Tibial nerve (tissue), 4 donors: ENCODE measurements around the gene DLX4. TPM values are rescaled to one million over a fixed set of nuclear protein-coding genes. Genes with fewer than 3 reads are reported as not detected.

ENCODE experiments used
- DNase-seq, 2 donors: peaks; one replicate each; pipeline ENCODE4 v3.0.0-alpha.2; 2019; ENCODE audit warnings: low spot score in 2 of 2
- H3K27ac ChIP-seq, 4 donors: fragments of 200-600 bp; sonication (generic) in 3 of 4; one replicate each; pipeline ENCODE4 v1.5.1; 2017 to 2019; ENCODE audit warnings: mild to moderate bottlenecking in 1 of 4
- H3K27me3 ChIP-seq, 2 donors: fragments of 200-600 bp; sonication (generic) in 1 of 2; one replicate each; pipeline versions ENCODE4 v1.5.1 to v1.6.0; 2017 to 2019
- H3K36me3 ChIP-seq, 3 donors: fragments of 200-600 bp; sonication (generic); one replicate each; pipeline ENCODE4 v1.5.1; 2018 to 2019
- H3K4me1 ChIP-seq, 4 donors: fragments of 200-600 bp; sonication (generic) in 3 of 4; one replicate each; pipeline ENCODE4 v1.5.1; 2017 to 2019
- H3K4me3 ChIP-seq, 4 donors: fragments of 200-600 bp; sonication (generic) in 3 of 4; one replicate each; pipeline ENCODE4 v1.5.1; 2017 to 2019; ENCODE audit warnings: mild to moderate bottlenecking in 1 of 4, moderate library complexity in 1 of 4
- H3K9me3 ChIP-seq, 4 donors: fragments of 200-600 bp; sonication (generic) in 3 of 4; one replicate each; pipeline ENCODE4 v1.5.1; 2017 to 2019
- CTCF ChIP-seq, 5 experiments: fragments of 200-600 bp in 3 of 5; fragments of 450-650 bp in 2 of 5; sonication (generic) in 3 of 5; IDR thresholded peaks; one replicate each; pipeline ENCODE4 v1.5.1; 2016 to 2019; ENCODE audit warnings: antibody characterized with exemption in 5 of 5, mild to moderate bottlenecking in 3 of 5, moderate library complexity in 2 of 5
- EP300 ChIP-seq, 2 donors: sonication (generic); formaldehyde crosslinking; IDR thresholded peaks; one replicate each; pipeline ENCODE4 v1.6.1; 2017; ENCODE audit warnings: antibody characterized with exemption in 2 of 2, mild to moderate bottlenecking in 1 of 2
- POLR2A ChIP-seq, 2 donors: fragments of 450-650 bp; IDR thresholded peaks; one replicate each; pipeline ENCODE4 v1.6.1; 2017; ENCODE audit warnings: antibody characterized with exemption in 2 of 2, mild to moderate bottlenecking in 2 of 2, moderate library complexity in 2 of 2
- WGBS, 2 donors: methylation state at CpG; one replicate each; pipeline ENCODE4 v1.1.5; 2018; 5-methylcytosine and 5-hydroxymethylcytosine counted together
- total RNA-seq, 4 donors: library from RNA; depleted of rRNA; stranded (reverse); fragments of >200 nt; gene quantifications; one replicate each; pipeline ENCODE4 v1.1.0, GENCODE V29; 2016

The DLX4 gene
- total RNA-seq, 4 donors from 2014 or later: not detected

DNA sequence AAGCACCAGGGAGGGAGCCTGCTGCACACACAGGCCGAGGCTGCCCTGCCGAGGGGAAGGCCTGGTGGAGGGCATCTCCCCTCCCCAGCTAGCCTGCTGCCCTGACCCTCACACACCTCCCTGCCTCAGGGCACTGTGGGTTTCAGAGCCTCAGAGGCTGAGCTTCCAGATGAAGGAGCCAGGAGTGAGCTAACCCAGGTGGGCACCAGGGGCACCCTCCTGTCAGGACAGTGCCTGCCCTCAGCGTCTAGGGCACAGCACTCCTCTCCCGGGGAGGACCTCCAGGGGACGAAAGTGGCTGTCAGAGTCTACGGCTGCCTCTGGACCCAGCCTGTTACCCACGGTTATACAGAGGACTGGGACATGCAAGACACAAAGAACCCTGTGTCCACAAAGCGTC lies 22.8 kb upstream of the DLX4 start:
- Histone ChIP-seq H3K27ac (no peak overlapping the region), H3K4me3 (no peak overlapping the region), H3K36me3 (no peaks in the 10 kb centered on the region), H3K4me1 (no peaks in the 10 kb centered on the region), H3K27me3 (peaks cover 0 to 96% of the 10 kb centered on the region in 2 donors), H3K9me3 (no peaks in the 10 kb centered on the region)
- no peak for DNase-seq
- no peak for TF ChIP-seq POLR2A (IDR thresholded peaks at IDR 0.05)
- no peak for TF ChIP-seq EP300 (IDR thresholded peaks at IDR 0.05)
- TF ChIP-seq CTCF (IDR thresholded peaks at IDR 0.05): no peak
- 48 to 56% methylated on average over 6 to 8 of the region's 8 CpGs for WGBS, 2 donors

DNA sequence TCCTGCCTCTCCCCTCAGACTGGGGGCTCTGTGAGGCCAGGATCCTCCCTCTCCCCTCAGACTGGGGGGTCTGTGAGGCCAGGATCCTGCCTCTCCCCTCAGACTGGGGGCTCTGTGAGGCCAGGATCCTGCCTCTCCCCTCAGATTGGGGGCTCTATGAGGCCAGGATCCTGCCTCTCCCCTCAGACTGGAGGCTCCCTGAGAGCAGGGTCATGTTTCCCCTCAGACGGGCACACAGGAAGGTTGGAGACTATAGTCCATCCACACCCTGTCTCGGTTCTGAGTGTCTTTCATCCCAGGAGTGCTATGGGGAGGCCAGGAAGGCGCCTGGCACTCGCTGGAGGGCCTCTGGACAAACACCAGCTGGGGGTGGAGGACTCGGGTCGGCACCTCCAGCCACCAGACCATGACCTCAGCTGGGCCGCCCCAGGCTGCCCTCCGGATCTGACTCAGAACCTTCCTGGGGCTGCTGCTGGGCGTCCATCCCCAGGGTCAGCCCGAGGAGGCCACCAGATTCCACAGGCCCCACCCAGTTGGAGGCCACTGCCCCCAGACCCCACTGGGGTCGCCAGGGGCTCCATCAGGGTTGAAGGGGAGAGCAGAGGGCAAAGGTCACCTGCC lies 21.9 kb upstream of the DLX4 start:
- H3K9me3 ChIP-seq: no peaks in the 10 kb centered on the region
- no peak overlapping the region for H3K4me3 ChIP-seq
- no peaks in the 10 kb centered on the region for H3K36me3 ChIP-seq
- 57 to 70% methylated on average over 7 to 8 of the region's 11 CpGs for WGBS, 2 donors
- TF ChIP-seq EP300 (IDR thresholded peaks at IDR 0.05): no peak
- TF ChIP-seq CTCF (IDR thresholded peaks at IDR 0.05): no peak
- TF ChIP-seq POLR2A (IDR thresholded peaks at IDR 0.05): no peak
- peaks cover 0 to 96% of the 10 kb centered on the region in 2 donors for H3K27me3 ChIP-seq
- DNase-seq: no peak
- no peaks in the 10 kb centered on the region for H3K4me1 ChIP-seq
- no peak overlapping the region for H3K27ac ChIP-seq

GRCh38 chr17:49949634-49950033 lies 19.4 kb upstream of the DLX4 start:
- no peaks in the 10 kb centered on the region for H3K9me3 ChIP-seq
- H3K27me3 ChIP-seq: peaks cover 0 to 90% of the 10 kb centered on the region in 2 donors
- 71 to 83% methylated on average over 2 of the region's 2 CpGs for WGBS, 2 donors
- H3K4me1 ChIP-seq: no peaks in the 10 kb centered on the region
- TF ChIP-seq EP300 (IDR thresholded peaks at IDR 0.05) (no peak), POLR2A (IDR thresholded peaks at IDR 0.05) (no peak), CTCF (IDR thresholded peaks at IDR 0.05) (no peak)
- no peak overlapping the region for H3K27ac ChIP-seq
- DNase-seq: no peak
- no peaks in the 10 kb centered on the region for H3K36me3 ChIP-seq
- H3K4me3 ChIP-seq: no peak overlapping the region

- no peaks in the 10 kb centered on the region for H3K9me3 ChIP-seq
- no peak overlapping the region for H3K4me3 ChIP-seq
- DNase-seq: no peak
- no peak overlapping the region for H3K27ac ChIP-seq
- H3K27me3 ChIP-seq: peaks cover 0 to 72% of the 10 kb centered on the region in 2 donors
- H3K36me3 ChIP-seq: no peaks in the 10 kb centered on the region
- 42 to 44% methylated on average over 14 of the region's 14 CpGs for WGBS, 2 donors
- TF ChIP-seq CTCF (IDR thresholded peaks at IDR 0.05): no peak
- TF ChIP-seq EP300 (IDR thresholded peaks at IDR 0.05): no peak
- no peak for TF ChIP-seq POLR2A (IDR thresholded peaks at IDR 0.05)
- no peaks in the 10 kb centered on the region for H3K4me1 ChIP-seq
Observed at GRCh38 chr17:49951362-49952082, 17.5 kb upstream of the DLX4 start.

DNA sequence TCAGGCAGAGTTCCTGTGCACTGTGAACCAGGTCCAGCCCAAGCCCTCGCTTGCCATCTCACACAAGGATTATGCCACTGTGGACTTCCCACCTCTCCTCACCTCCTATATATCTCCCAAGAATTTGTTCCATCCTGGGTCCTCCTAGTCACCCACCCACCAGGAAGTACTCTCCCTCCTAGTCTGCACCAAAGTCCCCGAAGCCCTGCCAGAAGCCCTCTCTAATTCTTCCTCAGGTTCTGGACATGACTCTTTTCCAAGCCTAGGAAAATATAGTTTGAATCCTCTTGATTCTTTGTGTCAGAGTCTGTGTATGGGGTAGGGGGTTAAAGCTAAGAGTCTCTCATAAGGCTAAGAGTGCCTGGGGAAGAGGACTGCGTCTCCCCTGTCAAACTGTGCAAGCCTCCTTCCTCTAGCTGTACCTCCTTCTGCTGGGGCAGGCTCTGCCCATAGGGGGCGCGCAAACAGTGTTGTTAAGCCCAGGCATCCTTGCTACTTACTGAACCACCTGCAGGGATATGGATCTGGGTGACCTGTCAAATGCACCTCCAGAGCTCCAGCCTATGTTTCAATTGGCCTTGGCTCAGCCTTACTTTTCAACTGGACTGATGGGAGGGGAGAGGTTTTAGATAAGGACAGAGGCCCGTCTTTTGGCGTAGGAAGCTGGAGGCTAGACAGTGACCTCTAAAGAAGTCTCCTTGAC lies 16.6 kb upstream of the DLX4 start:
- Histone ChIP-seq H3K4me3 (no peak overlapping the region), H3K9me3 (no peaks in the 10 kb centered on the region), H3K27me3 (peaks cover 0 to 72% of the 10 kb centered on the region in 2 donors), H3K36me3 (no peaks in the 10 kb centered on the region), H3K4me1 (no peaks in the 10 kb centered on the region), H3K27ac (no peak overlapping the region)
- peak; percentile 45 to 78 for DNase-seq
- 45 to 48% methylated on average over 7 of the region's 7 CpGs for WGBS, 2 donors
- TF ChIP-seq CTCF (IDR thresholded peaks at IDR 0.05) (peak; percentile 47 to 70 (median 60)), POLR2A (IDR thresholded peaks at IDR 0.05) (no peak)
